IMR-90 (cell line): ENCODE data around the gene TCF20. TPM values are rescaled to one million over a fixed set of nuclear protein-coding genes. Genes with fewer than 3 reads are reported as not detected.

Source experiments
- ATAC-seq: fragments of 200-7000 bp; cut with Tn5 transposase; 2 replicates; pipeline ENCODE4 v1.9.1; 2020; ENCODE audit warnings: low read depth, mild to moderate bottlenecking, moderate library complexity
- BruUV-seq: library from RNA; stranded (reverse); fragments of 400-500 nt; replicated peaks from 2 replicates; lab custom pipeline; 2021; lab: Mats Ljungman, UMichigan
- CTCF ChIA-PET: fragments of 300-600 bp; formaldehyde crosslinking; extraction: SDS; loops from one replicate; lab custom pipeline; 2021; ENCODE audit warnings: antibody characterized with exemption; lab: Yijun Ruan, JAX
- POLR2A ChIA-PET: fragments of 300-600 bp; sonication (Branson Sonifier 250); formaldehyde crosslinking; loops from one replicate; lab custom pipeline; 2022; ENCODE audit warnings: antibody characterized with exemption; ENCODE audit not compliant: unreplicated experiment; lab: Charles Lee
- DNase-seq: peaks from one replicate; pipeline ENCODE4 v3.0.0; 2013
- H2AFZ ChIP-seq: replicated peaks from 2 replicates; pipeline ENCODE3; 2013; ENCODE audit warnings: low read length, mild to moderate bottlenecking; ENCODE audit not compliant: poor library complexity
- H2AK5ac ChIP-seq: 2 replicates; pipeline ENCODE4 v1.6.1; 2013; ENCODE audit warnings: low read depth, low read length, inconsistent platforms
- H2AK9ac ChIP-seq: replicated peaks from 2 replicates; pipeline ENCODE3; 2013; ENCODE audit warnings: mild to moderate bottlenecking, low read depth, low read length, moderate library complexity; ENCODE audit not compliant: poor library complexity
- H2BK120ac ChIP-seq: 2 replicates; pipeline ENCODE4 v1.6.1; 2013; ENCODE audit warnings: low read depth, low read length, inconsistent platforms
- H2BK15ac ChIP-seq: 3 replicates; pipeline ENCODE4 v1.6.1; 2013; ENCODE audit warnings: low read depth, low read length, inconsistent platforms
- H2BK20ac ChIP-seq: 2 replicates; pipeline ENCODE4 v1.6.1; 2013; ENCODE audit warnings: low read depth, mild to moderate bottlenecking, inconsistent platforms, low read length, moderate library complexity
- H2BK5ac ChIP-seq: 2 replicates; pipeline ENCODE4 v1.6.1; 2013; ENCODE audit warnings: mild to moderate bottlenecking, low read depth, low read length, inconsistent platforms; ENCODE audit not compliant: poor library complexity, severe bottlenecking
- H3K14ac ChIP-seq: replicated peaks from 2 replicates; pipeline ENCODE4 v1.6.1; 2013; ENCODE audit warnings: low read depth, low read length, inconsistent platforms
- H3K18ac ChIP-seq: 2 replicates; pipeline ENCODE4 v1.6.1; 2013; ENCODE audit warnings: low read depth, low read length, control low read depth
- H3K23ac ChIP-seq: 2 replicates; pipeline ENCODE4 v1.6.1; 2013; ENCODE audit warnings: low read depth, low read length, inconsistent platforms
- H3K27ac ChIP-seq: 2 replicates; pipeline ENCODE4 v1.5.1; 2013; ENCODE audit warnings: mild to moderate bottlenecking, control low read depth, low read length; ENCODE audit not compliant: insufficient read depth
- H3K27me3 ChIP-seq: 2 replicates; pipeline ENCODE4 v1.6.1; 2013; ENCODE audit warnings: low read length; ENCODE audit not compliant: control insufficient read depth, insufficient read depth
- H3K36me3 ChIP-seq: 2 replicates; pipeline ENCODE4 v1.6.1; 2013; ENCODE audit warnings: low read length, mixed read lengths; ENCODE audit not compliant: control insufficient read depth, insufficient read depth
- H3K4ac ChIP-seq: 2 replicates; pipeline ENCODE4 v1.6.1; 2013; ENCODE audit warnings: low read depth, low read length, inconsistent platforms
- H3K4me1 ChIP-seq: 2 replicates; pipeline ENCODE4 v1.6.1; 2013; ENCODE audit warnings: low read length, mixed read lengths; ENCODE audit not compliant: control insufficient read depth, insufficient read depth
- H3K4me2 ChIP-seq: 2 replicates; pipeline ENCODE4 v1.6.1; 2013; ENCODE audit warnings: low read depth, mild to moderate bottlenecking, control low read depth, low read length, moderate library complexity
- H3K4me3 ChIP-seq: 2 replicates; pipeline ENCODE4 v1.5.1; 2013; ENCODE audit warnings: low read depth, mild to moderate bottlenecking, control low read depth, low read length, moderate library complexity; ENCODE audit not compliant: insufficient read depth
- H3K56ac ChIP-seq: 2 replicates; pipeline ENCODE4 v1.6.1; 2013; ENCODE audit warnings: low read length, inconsistent platforms; ENCODE audit not compliant: insufficient read depth; ENCODE audit errors: extremely low read depth
- H3K79me1 ChIP-seq, 2 experiments: 2 replicates each; pipeline ENCODE4 v1.6.1; 2013; ENCODE audit warnings: low read length in 2 of 2, inconsistent platforms in 1 of 2, low read depth in 1 of 2
- H3K9ac ChIP-seq: 2 replicates; pipeline ENCODE4 v1.6.1; 2013; ENCODE audit warnings: low read depth, low read length, control low read depth
- H3K9me1 ChIP-seq: 2 replicates; pipeline ENCODE4 v1.6.1; 2013; ENCODE audit warnings: low read length, inconsistent platforms; ENCODE audit not compliant: insufficient read depth
- H3K9me3 ChIP-seq: 2 replicates; pipeline ENCODE4 v1.6.1; 2013; ENCODE audit warnings: low read length; ENCODE audit not compliant: control insufficient read depth, insufficient read depth
- H4K20me1 ChIP-seq: 2 replicates; pipeline ENCODE4 v1.6.1; 2013; ENCODE audit warnings: low read length, inconsistent platforms; ENCODE audit not compliant: insufficient read depth
- H4K5ac ChIP-seq: 2 replicates; pipeline ENCODE4 v1.6.1; 2013; ENCODE audit warnings: mild to moderate bottlenecking, low read depth, low read length, control low read depth
- H4K8ac ChIP-seq, 2 experiments: 2 replicates each; pipeline ENCODE4 v1.6.1; 2013; ENCODE audit warnings: low read depth in 2 of 2, low read length in 2 of 2, control low read depth in 1 of 2, inconsistent platforms in 1 of 2
- H4K91ac ChIP-seq: 2 replicates; pipeline ENCODE4 v1.6.1; 2013; ENCODE audit warnings: low read depth, low read length, inconsistent platforms; ENCODE audit not compliant: insufficient read depth
- CHD1 ChIP-seq: IDR thresholded peaks from 2 replicates; pipeline ENCODE4 v1.6.1; 2012; ENCODE audit warnings: low read depth, low read length, improper control_type of control experiment
- CTCF ChIP-seq: conservative IDR thresholded peaks from 2 replicates; pipeline ENCODE4 v1.5.1; 2012; ENCODE audit warnings: mild to moderate bottlenecking, low read depth, low read length, improper control_type of control experiment
- ELK1 ChIP-seq: fragments of 150-350 bp; IDR thresholded peaks from 2 replicates; pipeline ENCODE4 v1.6.1; 2016; ENCODE audit warnings: low read depth, mild to moderate bottlenecking, low read length, moderate library complexity, borderline replicate concordance
- FOS ChIP-seq: fragments of 150-350 bp; IDR thresholded peaks from 2 replicates; pipeline ENCODE4 v1.6.1; 2016; ENCODE audit warnings: low read depth, low read length
- MAZ ChIP-seq: IDR thresholded peaks from 2 replicates; pipeline ENCODE4 v1.6.1; 2012; ENCODE audit warnings: low read depth, mild to moderate bottlenecking, low read length, improper control_type of control experiment, moderate library complexity, borderline replicate concordance
- NFE2L2 ChIP-seq: fragments of 150-350 bp; IDR thresholded peaks from 2 replicates; pipeline ENCODE4 v1.6.1; 2016; ENCODE audit warnings: low read depth, mild to moderate bottlenecking, low read length
- POLR2A ChIP-seq: IDR thresholded peaks from 2 replicates; pipeline ENCODE4 v1.6.1; 2012; ENCODE audit warnings: mild to moderate bottlenecking, low read depth, low read length
- RAD21 ChIP-seq: IDR thresholded peaks from 2 replicates; pipeline ENCODE4 v1.6.1; 2012; ENCODE audit warnings: low read length, improper control_type of control experiment
- RCOR1 ChIP-seq: IDR thresholded peaks from 2 replicates; pipeline ENCODE4 v1.6.1; 2012; ENCODE audit warnings: mild to moderate bottlenecking, low read length, improper control_type of control experiment; ENCODE audit not compliant: insufficient replicate concordance
- SMC3 ChIP-seq: fragments of 150-350 bp; IDR thresholded peaks from 2 replicates; pipeline ENCODE4 v1.6.1; 2016; ENCODE audit warnings: low read depth, mild to moderate bottlenecking, antibody characterized with exemption, low read length, moderate library complexity
- WGBS, 2 experiments: methylation state at CpG; one replicate each; pipeline versions ENCODE4 v1.1.5 to v1.1.7; 2013; ENCODE audit warnings: missing lambda C conversion rate in 2 of 2; ENCODE audit not compliant: insufficient read length in 1 of 2; ENCODE audit errors: extremely low coverage in 2 of 2; 5-methylcytosine and 5-hydroxymethylcytosine counted together
- dilution Hi-C: fragments of 300-500 bp; cut with HindIII; formaldehyde crosslinking; loops from one replicate; pipeline ENCODE4 v1.14.3; 2018; ENCODE audit warnings: low sequenced_read_pairs; ENCODE audit not compliant: unreplicated experiment
- in situ Hi-C: fragments of 300-500 bp; cut with MboI; formaldehyde crosslinking; loops from 3 replicates; pipeline ENCODE4 v1.14.3; 2019; ENCODE audit warnings: low sequenced_read_pairs, inconsistent platforms, mixed read lengths
- intact Hi-C: fragments of 100-400 bp; cut with micrococcal nuclease; formaldehyde crosslinking; loops from 2 replicates; pipeline ENCODE4 v1.10.0; 2022
- polyA plus RNA-seq, 3 experiments: library from polyadenylated mRNA; depleted of rRNA; stranded (reverse); fragments of >200 nt; gene quantifications; 2 replicates each; pipeline ENCODE4 v1.2.3, GENCODE V29; 2012; ENCODE audit warnings: low replicate concordance in 1 of 3
- total RNA-seq: library from RNA; depleted of rRNA; stranded (reverse); fragments of >200 nt; gene quantifications from 2 replicates; pipeline ENCODE4 v1.2.3, GENCODE V29; 2012

TCF20 gene
- total and polyA plus RNA-seq, 2 of the 4 experiments (the other 2 are of a cell fraction), result 8.9 to 23.7 TPM

- BruUV-seq, result no TSS peak
- in situ Hi-C loops (no loop called here), dilution Hi-C loops (no loop called here), intact Hi-C loops (no loop called here)
- H2BK120ac ChIP-seq, result no peak overlapping the region
- no peaks in the 10 kb centered on the region for H3K9me1 ChIP-seq
- H3K9ac ChIP-seq, result no peak overlapping the region
- no peak overlapping the region for H2BK5ac ChIP-seq
- H3K4me1 ChIP-seq, result no peaks in the 10 kb centered on the region
- no peak overlapping the region for H2AFZ ChIP-seq
- no peak overlapping the region for H3K56ac ChIP-seq
- WGBS, 2 experiments, result 75% methylated on average over 11 of the region's 18 CpGs; no CpG with 5 or more reads in 1 of the 2 experiments
- no peak for ATAC-seq
- no peak overlapping the region for H3K4me3 ChIP-seq
- H3K27me3 ChIP-seq, result peaks cover 40% of the 10 kb centered on the region
- H4K5ac ChIP-seq, result no peak overlapping the region
- no peak overlapping the region for H3K4ac ChIP-seq
- TF ChIP-seq CHD1 (no peak), MAZ (no peak), FOS (no peak), ELK1 (no peak), SMC3 (no peak), RCOR1 (no peak), RAD21 (no peak), POLR2A (no peak), NFE2L2 (no peak), CTCF (no peak)
- H3K36me3 ChIP-seq, result no peaks in the 10 kb centered on the region
- no peak for DNase-seq
- no peak overlapping the region for H4K91ac ChIP-seq
- H4K20me1 ChIP-seq, result no peaks in the 10 kb centered on the region; the same call in none of the 2 replicates
- no peak overlapping the region for H4K8ac ChIP-seq
- no peaks in the 10 kb centered on the region for H3K9me3 ChIP-seq
- H3K79me1 ChIP-seq, result no peaks in the 10 kb centered on the region
- no peak overlapping the region for H3K14ac ChIP-seq
- H2BK20ac ChIP-seq, result no peak overlapping the region
- H3K27ac ChIP-seq, result no peak overlapping the region
- ChIA-PET POLR2A (no interaction called here), CTCF (no interaction called here)
- no peak overlapping the region for H3K18ac ChIP-seq
- H3K23ac ChIP-seq, result no peak overlapping the region
- no peak overlapping the region for H3K4me2 ChIP-seq
- H2AK5ac ChIP-seq, result no peak overlapping the region
- H2AK9ac ChIP-seq, result no peak overlapping the region
- H2BK15ac ChIP-seq, result no peak overlapping the region
These were observed 35.6 kb upstream of the TCF20 start for GRCh38 chr22:42306010-42306409.
